Ovary (tissue), 3 donors: ENCODE data around the gene MYH9.

Experiments used
- CTCF ChIP-seq, 3 donors: fragments of 450-650 bp in 2 of 3; fragments of 200-600 bp in 1 of 3; IDR thresholded peaks; one replicate each; pipeline versions ENCODE4 v1.5.1 to v1.8.0; 2016 to 2022; ENCODE audit warnings: antibody characterized with exemption in 3 of 3, mild to moderate bottlenecking in 1 of 3
- EP300 ChIP-seq: sonication (generic); formaldehyde crosslinking; IDR thresholded peaks from one replicate; pipeline ENCODE4 v1.6.1; 2017; ENCODE audit warnings: antibody characterized with exemption
- POLR2A ChIP-seq: fragments of 450-650 bp; IDR thresholded peaks from one replicate; pipeline ENCODE4 v1.6.1; 2017; ENCODE audit warnings: antibody characterized with exemption, mild to moderate bottlenecking, moderate library complexity
- donor health status: DM: no; HTN: no; CAD: no.

- TF ChIP-seq POLR2A, result no peak
- no peak for TF ChIP-seq CTCF (IDR thresholded peaks at IDR 0.05)
- TF ChIP-seq EP300, result no peak
Observed at GRCh38 chr22:36249160-36249559, 138.6 kb downstream of the MYH9 start.
